Measurements from ENCODE around the gene NLGN1.
"Not testable (repeated sequence)": the region's sequence is repeated elsewhere in the genome, so short reads cannot be mapped to it uniquely, and the experiment has no call there.

The NLGN1 gene

DNA sequence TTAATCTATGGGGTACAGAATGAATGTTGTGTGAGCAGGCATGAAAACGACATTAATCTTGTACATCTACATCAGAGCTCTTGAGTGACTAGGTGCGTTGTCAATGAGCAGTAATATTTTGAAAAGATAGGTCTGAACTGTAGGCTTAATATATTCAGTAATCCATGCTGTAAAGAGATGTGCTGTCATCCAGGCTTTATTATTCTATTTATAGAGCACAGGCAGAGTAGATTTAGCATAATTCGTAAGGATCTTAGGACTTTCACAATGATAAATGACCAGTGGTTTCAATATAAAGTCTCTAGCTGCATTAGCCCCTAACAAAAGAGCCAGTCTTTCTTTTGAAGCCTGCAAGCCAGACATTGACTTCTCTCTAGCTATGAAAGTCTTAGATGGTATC, 43.0 kb downstream of the NLGN1 start:
- no peak overlapping the region for H3K4me3 ChIP-seq (ENCODE audit: low read depth, low read length)
- TF ChIP-seq POLR2A (IDR thresholded peaks at IDR 0.05; ENCODE audit: extremely low read depth, insufficient read length) (no peak), MYC (IDR thresholded peaks at IDR 0.05; ENCODE audit: low read depth, low read length) (no peak)
- TF ChIP-seq, protein P1, sequence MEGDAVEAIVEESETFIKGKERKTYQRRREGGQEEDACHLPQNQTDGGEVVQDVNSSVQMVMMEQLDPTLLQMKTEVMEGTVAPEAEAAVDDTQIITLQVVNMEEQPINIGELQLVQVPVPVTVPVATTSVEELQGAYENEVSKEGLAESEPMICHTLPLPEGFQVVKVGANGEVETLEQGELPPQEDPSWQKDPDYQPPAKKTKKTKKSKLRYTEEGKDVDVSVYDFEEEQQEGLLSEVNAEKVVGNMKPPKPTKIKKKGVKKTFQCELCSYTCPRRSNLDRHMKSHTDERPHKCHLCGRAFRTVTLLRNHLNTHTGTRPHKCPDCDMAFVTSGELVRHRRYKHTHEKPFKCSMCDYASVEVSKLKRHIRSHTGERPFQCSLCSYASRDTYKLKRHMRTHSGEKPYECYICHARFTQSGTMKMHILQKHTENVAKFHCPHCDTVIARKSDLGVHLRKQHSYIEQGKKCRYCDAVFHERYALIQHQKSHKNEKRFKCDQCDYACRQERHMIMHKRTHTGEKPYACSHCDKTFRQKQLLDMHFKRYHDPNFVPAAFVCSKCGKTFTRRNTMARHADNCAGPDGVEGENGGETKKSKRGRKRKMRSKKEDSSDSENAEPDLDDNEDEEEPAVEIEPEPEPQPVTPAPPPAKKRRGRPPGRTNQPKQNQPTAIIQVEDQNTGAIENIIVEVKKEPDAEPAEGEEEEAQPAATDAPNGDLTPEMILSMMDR (IDR thresholded peaks at IDR 0.05; ENCODE audit: low read depth, low read length): no peak
- DNase-seq (ENCODE audit: low read depth): no peak

DNA sequence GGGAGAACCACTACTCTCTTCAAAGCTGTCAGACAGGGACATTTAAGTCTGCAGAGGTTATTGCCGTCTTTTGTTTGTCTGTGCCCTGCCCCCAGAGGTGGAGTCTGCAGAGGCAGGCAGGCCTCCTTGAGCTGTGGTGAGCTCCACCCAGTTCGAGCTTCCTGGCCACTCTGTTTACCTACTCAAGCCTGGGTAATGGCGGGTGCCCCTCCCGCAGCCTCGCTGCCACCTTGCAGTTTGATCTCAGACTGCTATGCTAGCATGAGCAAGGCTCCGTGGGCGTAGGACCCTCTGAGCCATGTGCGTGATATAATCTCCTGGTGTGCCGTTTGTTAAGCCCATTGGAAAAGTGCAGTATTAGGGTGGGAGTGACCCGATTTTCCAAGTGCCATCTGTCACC, 54.0 kb downstream of the NLGN1 start:
- not testable (repeated sequence) for DNase-seq (ENCODE audit: low read depth); H3K4me3 ChIP-seq (ENCODE audit: low read depth, low read length)

DNA sequence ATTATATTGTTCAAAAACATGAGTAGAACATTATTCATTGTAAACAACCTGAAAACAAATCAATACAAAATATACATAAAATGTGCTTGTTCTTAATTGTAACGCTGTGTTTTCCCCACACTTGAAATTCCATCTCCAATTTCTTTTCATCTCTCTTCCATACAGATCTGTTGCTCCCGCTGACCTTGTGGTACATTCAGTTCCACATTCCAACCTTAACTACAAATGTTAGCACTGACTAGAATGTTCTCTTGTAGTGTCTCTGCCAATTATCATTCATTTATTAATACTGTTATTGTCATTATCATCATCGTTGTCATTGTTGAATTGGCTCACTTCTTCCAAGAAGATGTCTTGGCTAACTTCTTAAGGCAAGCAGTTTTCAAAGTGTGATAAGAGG, 65.7 kb downstream of the NLGN1 start:
- DNase-seq (ENCODE audit: low read depth): no peak
- TF ChIP-seq POLR2A (IDR thresholded peaks at IDR 0.05; ENCODE audit: extremely low read depth, insufficient read length): no peak
- TF ChIP-seq MAX (IDR thresholded peaks at IDR 0.05; ENCODE audit: low read depth, low read length): no peak
- no peak for TF ChIP-seq MYC (IDR thresholded peaks at IDR 0.05; ENCODE audit: low read depth, low read length)
- TF ChIP-seq, protein P1 (IDR thresholded peaks at IDR 0.05; ENCODE audit: low read depth, low read length): no peak
- no peak overlapping the region for H3K4me3 ChIP-seq (ENCODE audit: low read depth, low read length)

- TF ChIP-seq, protein P1 (IDR thresholded peaks at IDR 0.05; ENCODE audit: low read depth, low read length): no peak
- TF ChIP-seq MYC (IDR thresholded peaks at IDR 0.05; ENCODE audit: low read depth, low read length): no peak
- TF ChIP-seq POLR2A (IDR thresholded peaks at IDR 0.05; ENCODE audit: extremely low read depth, insufficient read length): no peak
- TF ChIP-seq MAX (IDR thresholded peaks at IDR 0.05; ENCODE audit: low read depth, low read length): no peak
- DNase-seq (ENCODE audit: low read depth): no peak
Measured at GRCh38 chr3:173465112-173465511, 67.6 kb downstream of the NLGN1 start.

GRCh38 chr3:173465898-173466678, 68.5 kb downstream of the NLGN1 start:
- no peak overlapping the region for H3K4me3 ChIP-seq (ENCODE audit: low read depth, low read length)
- TF ChIP-seq, protein P1 (IDR thresholded peaks at IDR 0.05; ENCODE audit: low read depth, low read length): no peak
- no peak for DNase-seq (ENCODE audit: low read depth)

More at GRCh38 chr3:173465112-173465511, 67.6 kb downstream of the NLGN1 start:
- no peak overlapping the region for H3K4me3 ChIP-seq (ENCODE audit: low read depth, low read length)

GRCh38 chr3:173467501-173467900, 70.0 kb downstream of the NLGN1 start:
- DNase-seq (ENCODE audit: low read depth): no peak
- no peak overlapping the region for H3K4me3 ChIP-seq (ENCODE audit: low read depth, low read length)
- TF ChIP-seq MYC (IDR thresholded peaks at IDR 0.05; ENCODE audit: low read depth, low read length): no peak
- TF ChIP-seq, protein P1 (IDR thresholded peaks at IDR 0.05; ENCODE audit: low read depth, low read length): no peak
- no peak for TF ChIP-seq MAX (IDR thresholded peaks at IDR 0.05; ENCODE audit: low read depth, low read length)
- TF ChIP-seq POLR2A (IDR thresholded peaks at IDR 0.05; ENCODE audit: extremely low read depth, insufficient read length): no peak

Measured in NB4 (cell line).